ENCODE data around the gene ZNF385D.
"Not testable (repeated sequence)": the region's sequence is repeated elsewhere in the genome, so short reads cannot be mapped to it uniquely, and the experiment has no call there.

The ZNF385D gene

DNA sequence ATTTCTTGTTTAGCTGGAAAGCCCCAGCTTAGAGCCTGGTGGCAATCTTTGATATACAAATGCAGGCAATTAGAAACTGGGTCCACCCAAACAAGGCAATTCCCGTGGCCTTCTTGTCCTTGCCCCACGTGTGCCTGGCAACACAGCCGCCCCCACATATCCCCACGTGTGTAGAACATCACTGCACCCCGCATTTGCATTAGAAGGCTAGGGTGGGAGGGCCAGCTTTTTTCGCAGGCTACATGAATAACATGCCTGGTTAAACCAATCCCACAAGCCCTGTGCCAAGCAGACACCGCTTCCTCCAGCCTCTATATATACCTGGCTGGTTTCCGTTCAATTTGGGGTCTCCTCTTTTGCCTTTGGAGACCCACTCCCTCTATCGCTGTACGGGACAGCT, 250.2 kb downstream of the ZNF385D start:
- no peak overlapping the region for H3K4me3 ChIP-seq (ENCODE audit: low read depth, low read length)
- in situ Hi-C loops (cut with HindIII; ENCODE audit: low sequenced_read_pairs), result no loop called here
- no peak for TF ChIP-seq CTCF (IDR thresholded peaks at IDR 0.05; ENCODE audit: low read depth, low read length, missing control alignments)
- no peak for DNase-seq (ENCODE audit: low read depth)

DNA sequence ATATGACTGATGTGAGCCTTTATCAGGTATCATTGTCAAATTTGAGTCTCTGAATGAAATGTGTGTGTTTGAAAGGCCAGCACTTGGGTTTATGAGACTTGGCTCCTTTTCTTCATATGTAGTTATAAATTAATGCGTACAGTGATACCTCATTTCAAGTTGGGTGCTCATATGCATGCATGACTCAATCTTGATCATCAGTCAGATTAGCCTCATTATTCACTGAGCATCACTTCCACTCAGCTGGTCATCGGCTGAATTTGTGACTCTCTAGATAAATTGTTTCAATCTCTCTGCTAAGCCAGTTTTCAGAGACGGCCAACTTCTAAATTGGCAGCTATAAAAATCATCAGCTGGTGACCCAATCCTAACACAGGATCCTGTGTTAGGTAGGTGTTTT, 260.3 kb downstream of the ZNF385D start:
- in situ Hi-C loops (cut with HindIII; ENCODE audit: low sequenced_read_pairs); H3K4me3 ChIP-seq (ENCODE audit: low read depth, low read length): not testable (repeated sequence)

GRCh38 chr3:21487520-21487919, 263.5 kb downstream of the ZNF385D start:
- DNase-seq (ENCODE audit: low read depth), result no peak
- TF ChIP-seq CTCF (IDR thresholded peaks at IDR 0.05; ENCODE audit: low read depth, low read length, missing control alignments), result no peak
- H3K4me3 ChIP-seq (ENCODE audit: low read depth, low read length), result no peak overlapping the region
- in situ Hi-C loops (cut with HindIII; ENCODE audit: low sequenced_read_pairs), result no loop called here

More for the DNA sequence above, 260.3 kb downstream of the ZNF385D start:
- DNase-seq (ENCODE audit: low read depth), result not testable (repeated sequence)

DNA sequence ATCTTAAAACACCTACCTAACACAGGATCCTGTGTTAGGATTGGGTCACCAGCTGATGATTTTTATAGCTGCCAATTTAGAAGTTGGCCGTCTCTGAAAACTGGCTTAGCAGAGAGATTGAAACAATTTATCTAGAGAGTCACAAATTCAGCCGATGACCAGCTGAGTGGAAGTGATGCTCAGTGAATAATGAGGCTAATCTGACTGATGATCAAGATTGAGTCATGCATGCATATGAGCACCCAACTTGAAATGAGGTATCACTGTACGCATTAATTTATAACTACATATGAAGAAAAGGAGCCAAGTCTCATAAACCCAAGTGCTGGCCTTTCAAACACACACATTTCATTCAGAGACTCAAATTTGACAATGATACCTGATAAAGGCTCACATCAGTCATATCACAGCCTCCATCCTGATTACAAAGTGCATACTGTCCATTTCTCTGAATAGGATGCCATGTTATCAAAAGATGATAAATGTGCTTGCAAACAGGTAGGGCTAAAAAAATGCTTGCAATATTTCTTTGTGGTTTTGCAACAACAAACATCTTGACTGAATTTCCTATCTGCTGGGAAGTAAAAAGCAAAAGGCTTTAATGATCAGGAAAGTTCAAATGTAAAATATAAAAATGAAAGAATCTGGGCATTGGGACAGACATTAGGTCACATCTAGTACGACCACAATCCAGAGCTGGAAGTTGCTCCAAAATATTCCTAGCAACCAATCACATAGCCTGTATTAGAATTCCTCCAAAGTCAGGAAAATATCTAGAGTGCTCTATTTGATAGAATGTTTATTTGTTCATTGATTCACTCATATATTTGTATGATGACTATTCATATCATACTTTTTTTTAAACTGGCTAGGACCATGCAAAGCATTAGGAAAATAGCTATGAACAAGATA, 264.7 kb downstream of the ZNF385D start:
- in situ Hi-C loops (cut with HindIII; ENCODE audit: low sequenced_read_pairs); H3K4me3 ChIP-seq (ENCODE audit: low read depth, low read length): not testable (repeated sequence)
- DNase-seq (ENCODE audit: low read depth), result peak; percentile 3

- in situ Hi-C loops (cut with HindIII; ENCODE audit: low sequenced_read_pairs), result no loop called here
- TF ChIP-seq CTCF (IDR thresholded peaks at IDR 0.05; ENCODE audit: low read depth, low read length, missing control alignments), result no peak
- DNase-seq (ENCODE audit: low read depth), result no peak
- no peak overlapping the region for H3K4me3 ChIP-seq (ENCODE audit: low read depth, low read length)
These were observed 266.2 kb downstream of the ZNF385D start for GRCh38 chr3:21484828-21485144.

DNA sequence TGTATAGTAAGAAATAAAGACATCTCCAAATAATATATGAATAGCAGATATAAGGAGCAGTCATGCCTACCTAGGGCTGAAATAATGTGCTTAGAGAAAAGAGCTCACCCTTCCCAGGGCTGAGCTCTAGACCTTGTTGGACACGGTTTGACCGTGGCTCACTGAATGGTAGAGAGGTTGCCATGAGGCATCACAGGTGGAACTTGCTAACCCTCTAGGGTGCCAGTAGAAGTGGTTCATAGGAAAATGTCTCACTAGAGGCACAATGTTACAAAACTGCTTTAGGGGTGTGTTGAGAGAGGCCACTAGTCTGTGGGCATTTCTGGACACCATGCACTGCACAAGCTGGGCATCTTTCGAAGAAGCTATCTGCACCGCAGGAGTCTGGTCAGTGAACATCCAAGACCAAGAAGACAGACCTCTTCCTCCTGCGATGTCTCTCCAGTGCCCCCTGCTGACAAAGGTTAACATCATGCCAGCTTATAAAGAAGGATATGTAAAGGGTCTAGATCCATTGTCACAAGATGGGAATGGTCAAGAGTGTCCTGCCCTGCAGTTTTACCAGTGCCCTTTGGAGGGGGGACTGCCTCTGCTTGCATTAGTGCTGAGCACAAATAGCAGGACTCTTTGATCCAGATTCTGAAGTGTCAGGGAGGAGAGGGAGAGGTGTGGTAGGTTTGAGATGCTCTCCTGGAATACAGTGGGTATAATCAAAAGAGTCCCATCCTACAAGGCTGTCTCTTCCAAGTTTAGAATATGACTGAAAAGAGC, 266.8 kb downstream of the ZNF385D start:
- in situ Hi-C loops (cut with HindIII; ENCODE audit: low sequenced_read_pairs), result no loop called here
- H3K4me3 ChIP-seq (ENCODE audit: low read depth, low read length), result no peak overlapping the region
- peak; percentile 63 for TF ChIP-seq CTCF (IDR thresholded peaks at IDR 0.05; ENCODE audit: low read depth, low read length, missing control alignments)
- DNase-seq (ENCODE audit: low read depth), result peak; percentile 55

DNA sequence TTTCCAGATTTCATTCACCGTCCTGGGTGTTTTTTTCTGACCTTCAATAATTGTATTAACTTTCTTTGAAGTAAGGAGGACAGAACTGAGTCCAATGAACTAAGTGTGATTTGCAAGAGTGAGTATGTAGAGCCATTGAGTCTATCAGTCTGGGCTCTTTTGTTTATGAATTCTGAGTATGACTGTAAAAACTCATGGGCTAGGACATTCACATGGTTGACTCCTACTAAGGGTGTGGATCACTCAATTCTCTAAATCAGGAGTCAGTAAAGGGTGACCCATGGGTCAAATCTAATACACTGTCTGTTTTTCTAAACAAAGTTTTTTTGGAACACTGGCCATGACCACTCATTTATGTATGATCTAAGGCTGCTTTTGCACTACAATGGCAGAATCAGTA, 269.0 kb downstream of the ZNF385D start:
- DNase-seq (ENCODE audit: low read depth), result no peak
- in situ Hi-C loops (cut with HindIII; ENCODE audit: low sequenced_read_pairs), result no loop called here
- no peak for TF ChIP-seq CTCF (IDR thresholded peaks at IDR 0.05; ENCODE audit: low read depth, low read length, missing control alignments)
- H3K4me3 ChIP-seq (ENCODE audit: low read depth, low read length), result no peak overlapping the region

Data from astrocyte of the cerebellum (primary cell).